HCT116 (cell line): ENCODE data around the gene RNU6-7. TPM values are rescaled to one million over a fixed set of nuclear protein-coding genes. Genes with fewer than 3 reads are reported as not detected.

ENCODE experiments used
- ATAC-seq: fragments of 200-7000 bp; cut with Tn5 transposase; 2 replicates; pipeline ENCODE4 v1.9.1; 2020; ENCODE audit warnings: mild to moderate bottlenecking, moderate library complexity
- BruUV-seq: library from RNA; stranded (reverse); fragments of 400-500 nt; replicated peaks from 2 replicates; lab custom pipeline; 2021; lab: Mats Ljungman, UMichigan
- CTCF ChIA-PET: fragments of 300-600 bp; sonication (Branson Sonifier 250); formaldehyde crosslinking; loops from one replicate; lab custom pipeline; 2021; ENCODE audit warnings: antibody characterized with exemption; lab: Charles Lee
- POLR2A ChIA-PET: fragments of 300-600, 350-600 bp; sonication (Branson Sonifier 250); formaldehyde crosslinking; loops from one replicate; lab custom pipeline; 2021; ENCODE audit warnings: antibody characterized with exemption; lab: Charles Lee
- RAD21 ChIA-PET, 2 experiments: fragments of 300-600 bp; sonication (Branson Sonifier 250); formaldehyde crosslinking; loops; one replicate each; lab custom pipeline; 2023; ENCODE audit warnings: low total read pairs in 2 of 2; ENCODE audit not compliant: uncharacterized antibody in 2 of 2, unreplicated experiment in 2 of 2, low non-redundant PET in 1 of 2; lab: Charles Lee
- DNase-seq: peaks from one replicate; pipeline ENCODE4 v3.0.0-alpha.2; 2010; ENCODE audit warnings: low read depth, low spot score
- H2AFZ ChIP-seq: fragments of 200-600 bp; shearing (Covaris generic), sonication (generic); 2 replicates; pipeline ENCODE4 v1.6.1; 2017; ENCODE audit warnings: low read depth, mixed run types, mixed read lengths, antibody characterized with exemption, low read length; ENCODE audit not compliant: poor library complexity, severe bottlenecking
- H3K27ac ChIP-seq: 2 replicates; pipeline ENCODE4 v1.5.1; 2012; ENCODE audit warnings: low read depth, low read length
- H3K27me3 ChIP-seq: fragments of 200-600 bp; sonication (generic); 2 replicates; pipeline ENCODE4 v1.6.1; 2016; ENCODE audit warnings: mixed run types, low read length, mixed read lengths; ENCODE audit not compliant: insufficient read depth
- H3K36me3 ChIP-seq, 2 experiments: fragments of 200-500 bp in 1 of 2; fragments of 200-600 bp in 1 of 2; sonication (Bioruptor generic) in 1 of 2; sonication (generic) in 1 of 2; 2 replicates each; pipeline versions ENCODE4 v1.5.1 to v1.6.1; 2014 to 2016; ENCODE audit warnings: low read length in 2 of 2, inconsistent platforms in 1 of 2, mixed read lengths in 1 of 2, mixed run types in 1 of 2; ENCODE audit not compliant: insufficient read depth in 2 of 2, control insufficient read depth in 1 of 2
- H3K4me1 ChIP-seq, 2 experiments: fragments of 200-600 bp in 1 of 2; sonication (generic) in 1 of 2; 2 replicates each; pipeline versions ENCODE4 v1.5.1 to v1.6.1; 2012 to 2017; ENCODE audit warnings: low read length in 2 of 2, inconsistent platforms in 1 of 2, mild to moderate bottlenecking in 1 of 2, mixed read lengths in 1 of 2, mixed run types in 1 of 2, moderate library complexity in 1 of 2; ENCODE audit not compliant: insufficient read depth in 2 of 2, control insufficient read depth in 1 of 2
- H3K4me2 ChIP-seq: fragments of 200-600 bp; sonication (generic); 2 replicates; pipeline ENCODE4 v1.6.1; 2017; ENCODE audit warnings: mixed run types, low read length, mixed read lengths
- H3K4me3 ChIP-seq, 2 experiments: fragments of 200-600 bp in 1 of 2; sonication (generic) in 1 of 2; replicated peaks in 1 of 2; 2 replicates each; pipeline ENCODE4 v1.5.1; 2011 to 2016; ENCODE audit warnings: low read length in 2 of 2, control low read depth in 1 of 2, low read depth in 1 of 2, mild to moderate bottlenecking in 1 of 2, mixed read lengths in 1 of 2, mixed run types in 1 of 2
- H3K79me2 ChIP-seq: fragments of 200-600 bp; sonication (generic); 2 replicates; pipeline ENCODE4 v1.6.1; 2017; ENCODE audit warnings: mild to moderate bottlenecking, mixed run types, low read length, moderate library complexity, mixed read lengths; ENCODE audit not compliant: insufficient read depth
- H3K9ac ChIP-seq: fragments of 200-600 bp; sonication (generic); 2 replicates; pipeline ENCODE4 v1.6.1; 2016; ENCODE audit warnings: low read length, mixed read lengths
- H3K9me2 ChIP-seq: fragments of 200-600 bp; sonication (generic), shearing (Covaris generic); 2 replicates; pipeline ENCODE4 v1.6.1; 2017; ENCODE audit warnings: mixed run types, mild to moderate bottlenecking, moderate library complexity; ENCODE audit not compliant: insufficient read depth
- H3K9me3 ChIP-seq, 2 experiments: fragments of 200-500 bp in 1 of 2; fragments of 200-600 bp in 1 of 2; sonication (Bioruptor generic) in 1 of 2; sonication (generic) in 1 of 2; 2 replicates each; pipeline ENCODE4 v1.6.1; 2014 to 2017; ENCODE audit warnings: low read length in 2 of 2, mixed read lengths in 2 of 2, inconsistent platforms in 1 of 2, low read depth in 1 of 2, mild to moderate bottlenecking in 1 of 2, mixed run types in 1 of 2, moderate library complexity in 1 of 2; ENCODE audit not compliant: control insufficient read depth in 1 of 2, insufficient read depth in 1 of 2
- H4K20me1 ChIP-seq: fragments of 200-600 bp; sonication (generic), shearing (Covaris generic); 2 replicates; pipeline ENCODE4 v1.6.1; 2017; ENCODE audit warnings: mixed run types, mild to moderate bottlenecking, moderate library complexity; ENCODE audit not compliant: insufficient read depth
- ATF3 ChIP-seq: IDR thresholded peaks from 2 replicates; pipeline ENCODE4 v1.6.1; 2012
- CBX3 ChIP-seq: IDR thresholded peaks from 2 replicates; pipeline ENCODE4 v1.6.1; 2012; ENCODE audit warnings: low read depth
- ELF1 ChIP-seq: IDR thresholded peaks from 2 replicates; pipeline ENCODE4 v1.6.1; 2012; ENCODE audit warnings: low read depth, borderline replicate concordance
- EZH2 ChIP-seq: fragments of 200-600 bp; sonication (generic); IDR thresholded peaks from 2 replicates; pipeline ENCODE4 v1.6.1; 2017; ENCODE audit warnings: antibody characterized with exemption, mixed run types
- EZH2phosphoT487 ChIP-seq: fragments of 200-600 bp; IDR thresholded peaks from 2 replicates; pipeline ENCODE4 v1.6.1; 2018; ENCODE audit warnings: antibody characterized with exemption, borderline replicate concordance
- FOSL1 ChIP-seq: IDR thresholded peaks from 2 replicates; pipeline ENCODE4 v1.6.1; 2012; ENCODE audit warnings: low read depth
- JUND ChIP-seq: IDR thresholded peaks from 2 replicates; pipeline ENCODE4 v1.6.1; 2012
- POLR2A ChIP-seq: IDR thresholded peaks from 2 replicates; pipeline ENCODE4 v1.7.0; 2011; ENCODE audit warnings: borderline replicate concordance; ENCODE audit not compliant: insufficient read depth, insufficient read length; ENCODE audit errors: extremely low read depth
- SP1 ChIP-seq: IDR thresholded peaks from 2 replicates; pipeline ENCODE4 v1.6.1; 2012; ENCODE audit warnings: low read depth
- TCF7L2 ChIP-seq: IDR thresholded peaks from 2 replicates; pipeline ENCODE4 v1.7.0; 2011; ENCODE audit warnings: borderline replicate concordance, inconsistent platforms; ENCODE audit not compliant: insufficient read depth, insufficient read length; ENCODE audit errors: extremely low read depth
- ZNF274 ChIP-seq: fragments of 200-500 bp; sonication (Bioruptor generic); IDR thresholded peaks from 2 replicates; pipeline ENCODE4 v1.6.1; 2014; ENCODE audit warnings: mild to moderate bottlenecking, low read depth, low read length, inconsistent platforms
- intact Hi-C: fragments of 100-400 bp; cut with micrococcal nuclease; formaldehyde crosslinking; loops from 2 replicates; pipeline ENCODE4 v1.10.0; 2022
- total RNA-seq: library from RNA; stranded (reverse); gene quantifications from one replicate; pipeline ENCODE4 v1.2.1, GENCODE V29; 2021; ENCODE audit not compliant: unreplicated experiment

The RNU6-7 gene
- total RNA-seq, 1 experiment from 2014 or later, result not detected

GRCh38 chr14:32183151-32184058 is 18.4 kb upstream of the RNU6-7 start:
- H3K27ac ChIP-seq, result no peak overlapping the region
- ChIA-PET RAD21 (no interaction called here), POLR2A (no interaction called here), CTCF (no interaction called here)
- intact Hi-C loops, result no loop called here
- DNase-seq (no peak), ATAC-seq (no peak)
- H3K4me1 ChIP-seq, result no peaks in the 10 kb centered on the region
- H3K27me3 ChIP-seq, result no peaks in the 10 kb centered on the region
- peaks cover 5 to 11% of the 10 kb centered on the region in 2 experiments; a peak in 2 of 4 replicates for H3K9me3 ChIP-seq
- no peaks in the 10 kb centered on the region for H3K79me2 ChIP-seq
- H3K4me3 ChIP-seq, result no peak overlapping the region
- H2AFZ ChIP-seq, result no peak overlapping the region
- H3K4me2 ChIP-seq, result no peak overlapping the region
- no peak overlapping the region for H3K9ac ChIP-seq
- TF ChIP-seq ZNF274 (no peak), EZH2phosphoT487 (no peak), SP1 (no peak), ATF3 (no peak), ELF1 (no peak), FOSL1 (no peak), EZH2 (no peak), POLR2A (no peak), TCF7L2 (no peak), JUND (no peak), CBX3 (no peak)
- BruUV-seq, result no TSS peak
- H3K36me3 ChIP-seq, result no peaks in the 10 kb centered on the region
- H3K9me2 ChIP-seq, result no peaks in the 10 kb centered on the region
- H4K20me1 ChIP-seq, result no peaks in the 10 kb centered on the region
